T follicular helper cell (primary cell): ENCODE results near the gene MTMR11.
"Not testable (repeated sequence)": the region's sequence is repeated elsewhere in the genome, so short reads cannot be mapped to it uniquely, and the experiment has no call there.

Experiments used
- DNase-seq: peaks from one replicate; pipeline ENCODE4 v3.0.0-alpha.2; 2020; ENCODE audit warnings: low read depth
- total RNA-seq, 2 experiments: gene quantifications; one replicate each; lab custom pipeline; 2026; lab: John Stamatoyannopoulos, UW

MTMR11 gene
- 2.1 reads per million in 2 experiments for total RNA-seq

- no peak for DNase-seq
These were observed at the start of gene MTMR11 for GRCh38 chr1:149936170-149936991. TSS of gene MTMR11 (minus strand) at chr1:149936879. CDS start at chr1:149936647, 232 bp downstream.

GRCh38 chr1:149979972-149980540, 43.4 kb upstream of the MTMR11 start:
- no peak for DNase-seq

- DNase-seq: no peak
These were observed 42.7 kb upstream of the MTMR11 start for GRCh38 chr1:149979245-149979971.

- no peak for DNase-seq
These were observed 41.9 kb upstream of the MTMR11 start for GRCh38 chr1:149978547-149979023.

GRCh38 chr1:149977345-149977744, 40.7 kb upstream of the MTMR11 start:
- DNase-seq: no peak

GRCh38 chr1:149972547-149972946, 35.9 kb upstream of the MTMR11 start:
- no peak for DNase-seq

GRCh38 chr1:149967646-149968045, 31.0 kb upstream of the MTMR11 start:
- no peak for DNase-seq

- DNase-seq: no peak
These were observed 30.4 kb upstream of the MTMR11 start for GRCh38 chr1:149967041-149967440.

- no peak for DNase-seq
These were observed 29.7 kb upstream of the MTMR11 start for GRCh38 chr1:149966405-149966804.

GRCh38 chr1:149965440-149965839, 28.8 kb upstream of the MTMR11 start:
- DNase-seq: no peak

- no peak for DNase-seq
These were observed 26.7 kb upstream of the MTMR11 start for GRCh38 chr1:149963358-149963757.

- no peak for DNase-seq
These were observed 26.1 kb upstream of the MTMR11 start for GRCh38 chr1:149962736-149963135.

- DNase-seq: peak; percentile 19
These were observed 25.5 kb upstream of the MTMR11 start for GRCh38 chr1:149962039-149962647.

- DNase-seq: not testable (repeated sequence)
These were observed 20.9 kb upstream of the MTMR11 start for GRCh38 chr1:149957548-149957947.

- DNase-seq: no peak
These were observed 13.2 kb upstream of the MTMR11 start for GRCh38 chr1:149949911-149950310.

GRCh38 chr1:149945206-149945605, 8.5 kb upstream of the MTMR11 start:
- no peak for DNase-seq

- DNase-seq: no peak
These were observed 6.2 kb upstream of the MTMR11 start for GRCh38 chr1:149942885-149943284.

GRCh38 chr1:149942207-149942606, 5.5 kb upstream of the MTMR11 start:
- DNase-seq: no peak

GRCh38 chr1:149940427-149940826, 3.7 kb upstream of the MTMR11 start:
- DNase-seq: no peak

- not testable (repeated sequence) for DNase-seq
These were observed 2.0 kb upstream of the MTMR11 start for GRCh38 chr1:149938668-149939003.

- DNase-seq: no peak
These were observed 1.1 kb upstream of the MTMR11 start for GRCh38 chr1:149937759-149938158.

GRCh38 chr1:149936992-149937705, 470 bp upstream of the MTMR11 start:
- no peak for DNase-seq
